Measurements from ENCODE around the gene SDHC.

DNA sequence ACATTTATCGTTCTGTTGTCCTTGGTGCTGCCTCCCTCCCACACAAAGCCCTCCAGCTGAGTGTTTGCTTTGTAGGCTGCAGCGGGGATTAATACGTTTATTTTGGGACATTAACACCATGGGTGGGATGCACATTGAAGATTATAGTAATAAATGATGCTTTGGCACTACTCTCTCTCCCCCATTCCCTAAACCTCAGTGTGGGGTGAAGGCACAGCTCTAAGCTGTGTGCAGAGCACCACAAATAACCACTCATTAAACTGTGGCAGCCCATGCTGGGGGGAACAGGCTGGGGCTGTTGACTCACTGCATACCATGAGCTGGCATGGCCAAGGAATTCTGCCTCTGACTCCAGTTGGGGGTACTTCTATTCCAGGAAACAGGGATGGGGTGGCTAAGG is 48.0 kb upstream of the SDHC start:
- TF ChIP-seq CTCF (conservative IDR thresholded peaks at IDR 0.05; ENCODE audit: low read length) (no peak), EZH2phosphoT487 (IDR thresholded peaks at IDR 0.05; ENCODE audit: borderline replicate concordance) (no peak)
